ENCODE results near the gene MFSD6.

MFSD6 gene

DNA sequence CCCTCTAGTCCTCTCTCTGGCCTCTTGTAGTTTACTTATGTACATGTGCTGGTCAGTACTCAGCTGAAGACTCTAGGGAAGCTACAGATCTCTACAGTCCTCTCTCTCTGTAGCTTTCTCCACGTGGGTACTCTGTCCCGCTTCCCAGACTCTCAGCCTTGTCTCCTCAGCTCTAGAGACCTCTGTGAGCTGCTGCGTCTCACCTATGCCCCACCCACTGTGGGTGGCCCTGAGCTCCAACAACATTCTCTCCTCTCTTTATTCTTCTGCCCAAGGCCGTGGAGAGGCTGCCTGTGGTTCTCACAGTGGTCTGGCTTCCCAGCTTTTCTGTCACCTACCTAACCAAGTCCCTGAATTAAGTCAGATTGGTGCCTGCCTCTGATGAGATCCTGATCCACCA lies 33.4 kb downstream of the MFSD6 start:
- DNase-seq, result no peak

DNA sequence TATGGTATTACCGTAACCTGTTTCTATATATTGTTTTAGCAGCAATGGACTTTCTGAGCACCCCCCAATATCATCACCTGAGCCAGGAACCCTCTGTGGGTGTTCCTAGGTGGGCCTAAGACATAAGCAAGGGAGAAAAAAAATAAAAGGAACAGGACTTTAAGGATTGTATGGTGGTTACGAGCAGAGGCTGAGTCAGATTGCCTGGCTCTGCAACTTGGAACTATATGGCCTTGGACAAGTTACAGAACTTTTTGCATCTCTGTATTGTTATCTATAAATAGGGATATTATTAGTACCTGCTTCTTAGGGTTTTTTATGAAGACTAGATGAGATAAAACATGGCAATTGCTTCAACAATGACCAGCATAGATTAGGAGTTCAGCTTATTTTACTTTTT lies 34.9 kb downstream of the MFSD6 start:
- DNase-seq, result no peak

DNA sequence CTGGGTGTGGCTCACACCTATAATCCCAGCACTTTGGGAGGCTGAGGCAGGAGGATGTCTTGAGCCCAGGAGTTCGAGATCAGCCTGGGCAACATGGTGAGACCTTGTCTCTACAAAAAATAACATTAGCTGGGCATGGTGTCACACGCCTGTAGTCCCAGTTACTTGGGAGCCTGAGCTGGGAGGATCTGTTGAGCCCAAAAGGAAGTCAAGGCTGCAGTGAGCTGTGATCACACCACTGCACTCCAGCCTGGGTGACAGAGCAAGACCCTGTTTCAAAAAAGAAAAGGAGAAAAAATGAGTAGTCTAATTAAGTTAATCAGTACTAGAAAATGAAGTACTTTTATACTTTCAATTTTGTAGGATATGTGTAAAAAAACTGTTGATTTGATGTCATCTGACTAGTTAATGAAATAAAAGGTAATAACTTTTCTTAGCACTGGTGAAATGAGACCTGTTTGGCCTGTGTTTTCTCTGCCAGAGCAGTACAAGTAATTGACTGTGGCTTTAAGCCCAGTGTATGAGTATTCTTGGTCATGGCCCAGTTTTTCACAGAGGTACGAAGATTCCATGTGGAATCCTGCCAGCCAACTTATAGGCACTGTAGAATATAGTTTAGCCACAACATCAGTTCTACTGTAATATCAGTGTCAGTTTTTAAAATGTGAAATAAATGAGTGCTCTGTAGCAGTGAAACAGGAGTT lies 35.8 kb downstream of the MFSD6 start:
- DNase-seq, result no peak

DNA sequence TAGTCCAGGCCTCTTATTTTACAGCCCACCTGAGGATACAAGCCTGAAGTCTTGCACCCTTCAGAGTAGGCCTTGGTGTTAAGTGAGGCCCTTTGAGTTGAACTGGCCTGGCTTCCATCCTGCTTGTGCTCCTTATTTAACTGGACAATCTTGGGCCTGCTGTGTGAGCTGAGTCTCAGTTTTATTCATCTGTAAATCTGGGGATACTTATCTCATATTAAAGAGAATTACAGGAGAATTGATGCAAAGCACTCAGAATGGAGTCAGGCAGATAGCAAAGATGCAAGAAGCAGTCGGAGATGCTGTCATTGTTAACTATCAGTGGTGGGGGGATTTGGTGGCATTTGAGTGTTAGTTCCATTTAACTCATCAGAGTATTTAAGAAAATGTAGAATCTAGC lies 36.8 kb downstream of the MFSD6 start:
- DNase-seq, result no peak

DNA sequence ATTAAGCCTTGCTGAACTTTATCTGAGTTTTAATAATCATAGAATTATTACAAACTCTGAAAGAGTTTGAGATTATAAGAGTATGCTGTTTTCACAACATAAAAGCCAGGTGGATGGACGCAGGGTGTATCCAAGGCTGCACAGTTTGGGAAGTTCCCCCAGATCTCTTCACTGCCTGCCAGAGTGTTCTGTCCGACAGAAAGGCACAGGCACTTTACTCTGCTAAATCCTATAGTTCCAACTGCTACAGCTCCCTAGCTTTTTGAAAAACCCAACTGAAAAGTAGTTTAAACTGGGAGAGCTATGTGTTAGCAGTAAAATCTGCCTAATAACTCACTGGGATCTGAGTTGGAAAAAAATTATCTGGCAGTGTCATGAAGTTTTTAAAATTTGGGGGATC lies 38.0 kb downstream of the MFSD6 start:
- no peak for DNase-seq

DNA sequence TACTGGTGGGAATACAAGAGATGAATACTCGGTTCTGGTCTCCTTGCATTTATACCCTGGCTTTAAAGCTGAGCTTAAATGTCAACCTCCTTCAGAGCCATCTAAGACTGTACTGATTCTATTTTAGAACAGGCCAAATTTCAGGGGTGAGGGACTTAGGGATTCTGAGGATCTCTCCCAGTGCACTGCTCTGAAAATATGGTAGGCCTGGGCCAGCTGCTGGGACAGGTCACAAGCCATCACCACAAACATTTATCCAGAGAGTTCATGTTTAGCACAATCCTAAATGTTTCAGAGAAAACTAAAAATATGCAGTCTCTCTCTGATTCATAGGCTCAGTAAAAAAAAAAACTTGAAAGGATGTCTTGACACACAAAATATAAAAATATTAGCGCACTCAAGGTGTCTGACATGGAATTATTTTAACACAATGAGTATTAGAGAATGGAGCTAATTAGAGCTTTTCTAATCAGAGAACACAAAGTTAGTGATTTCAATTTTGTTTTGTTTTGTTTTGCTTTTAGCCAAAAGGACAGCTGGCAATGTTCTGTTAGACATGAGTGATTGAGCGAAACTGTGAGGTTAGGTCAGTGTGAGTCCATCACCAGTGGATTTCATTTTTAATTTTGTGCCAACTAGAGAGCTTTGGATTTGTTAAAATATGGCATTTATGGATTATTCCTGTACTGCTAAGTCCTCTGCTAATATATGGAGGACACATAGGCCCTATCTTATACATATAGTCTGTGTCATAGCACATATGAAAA lies 38.8 kb downstream of the MFSD6 start:
- DNase-seq, result no peak

DNA sequence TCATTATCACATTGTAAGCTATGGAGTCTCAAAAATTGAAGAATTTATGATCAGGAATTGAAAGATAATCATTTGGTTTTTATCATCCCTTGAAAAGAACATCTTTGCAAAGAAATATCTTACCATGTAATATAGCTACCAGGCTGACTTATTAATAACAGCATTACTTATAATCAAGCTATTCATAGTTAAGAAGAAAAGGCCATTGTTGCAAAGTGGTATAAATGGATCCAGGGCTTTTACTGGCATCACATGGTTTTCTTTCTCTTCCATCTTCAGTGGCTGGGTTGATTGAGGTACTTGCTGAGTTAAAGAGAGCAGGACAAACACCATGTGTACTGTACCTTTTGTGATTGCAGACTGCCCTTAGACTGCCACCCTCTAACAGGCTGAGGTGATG lies 39.6 kb downstream of the MFSD6 start:
- no peak for DNase-seq

DNA sequence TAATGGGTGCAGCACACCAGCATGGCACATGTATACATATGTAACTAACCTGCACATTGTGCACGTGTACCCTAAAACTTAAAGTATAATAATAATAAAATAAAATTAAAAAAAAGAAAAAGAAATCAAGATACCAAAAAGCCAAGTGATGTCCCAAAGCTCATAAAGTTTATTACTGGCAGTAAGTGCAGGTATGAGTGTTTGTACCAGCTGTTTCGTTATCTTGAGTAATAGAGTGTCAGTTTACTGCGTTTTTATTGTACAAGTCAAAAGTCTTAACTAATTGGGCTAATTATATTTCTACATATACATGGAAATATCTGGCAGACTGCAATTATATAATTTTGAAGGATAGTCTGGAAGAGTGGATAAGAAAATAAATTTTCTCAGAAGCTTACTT lies 41.8 kb downstream of the MFSD6 start:
- no peak for DNase-seq

DNA sequence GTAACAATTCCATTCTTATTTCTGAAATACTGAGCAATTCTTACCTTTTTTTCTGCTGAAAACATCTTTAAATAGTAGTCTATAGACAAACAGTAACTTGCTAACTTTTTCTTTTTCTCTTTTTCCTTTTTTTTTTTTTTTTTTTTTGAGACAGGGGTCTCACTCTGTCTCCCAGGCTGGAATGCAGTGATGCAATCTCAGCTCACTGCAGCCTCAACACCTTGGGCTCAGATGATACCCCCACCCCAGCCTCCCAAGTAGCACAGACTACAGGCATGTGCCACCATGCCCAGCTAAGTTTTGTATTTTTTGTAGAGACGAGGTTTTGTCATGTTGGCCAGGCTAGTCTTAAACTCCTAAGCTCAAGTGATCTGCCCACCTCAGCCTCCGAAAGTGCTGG lies 42.2 kb downstream of the MFSD6 start:
- DNase-seq, result no peak

DNA sequence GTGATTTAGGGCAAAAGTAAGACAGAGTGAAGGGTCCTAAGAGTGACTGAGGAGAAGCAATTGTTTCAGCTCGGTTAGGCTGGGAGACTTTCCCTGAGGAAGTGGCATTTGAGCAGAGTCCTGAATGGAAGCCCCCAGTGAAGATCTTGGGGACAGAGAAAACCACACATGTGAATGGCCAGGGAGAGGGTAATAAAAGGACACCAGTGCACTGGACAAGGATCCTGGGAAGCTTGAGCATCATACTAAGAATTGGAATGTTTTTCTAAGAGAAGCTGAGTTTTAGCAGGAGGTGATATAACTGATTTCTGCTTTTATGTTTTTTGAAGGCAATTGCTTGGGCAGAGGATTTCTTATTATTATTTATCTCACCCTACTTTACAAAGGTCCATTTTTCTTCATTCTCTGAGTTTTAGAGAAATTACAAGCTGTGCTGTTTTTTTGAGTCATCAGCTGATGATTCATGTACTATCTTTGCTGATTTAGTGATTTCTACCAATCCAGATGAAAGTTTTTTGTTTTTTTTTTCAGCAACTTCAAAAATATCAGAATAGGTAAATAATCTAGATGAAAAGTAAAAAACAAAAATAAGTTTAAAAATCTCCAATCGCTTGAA lies 43.5 kb downstream of the MFSD6 start:
- DNase-seq, result no peak

DNA sequence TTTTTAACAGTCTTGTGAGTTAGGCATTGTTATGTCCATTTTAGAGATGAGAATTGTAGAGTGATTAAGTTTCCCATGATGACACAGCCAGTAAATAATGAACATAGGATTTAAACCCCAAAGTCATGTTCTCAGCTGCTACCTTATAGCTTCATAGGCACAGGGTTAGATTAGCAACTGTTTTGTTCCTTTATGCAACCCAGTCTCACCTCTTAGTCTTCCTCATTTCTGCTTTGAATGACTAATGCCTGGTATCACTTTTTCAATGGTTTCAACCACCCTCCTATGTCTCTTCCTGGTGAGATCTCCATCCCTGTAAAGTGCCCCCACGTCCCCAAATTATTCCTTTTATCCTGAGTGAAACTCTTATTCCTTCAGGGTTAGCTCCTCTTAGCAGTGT lies 44.3 kb downstream of the MFSD6 start:
- no peak for DNase-seq

DNA sequence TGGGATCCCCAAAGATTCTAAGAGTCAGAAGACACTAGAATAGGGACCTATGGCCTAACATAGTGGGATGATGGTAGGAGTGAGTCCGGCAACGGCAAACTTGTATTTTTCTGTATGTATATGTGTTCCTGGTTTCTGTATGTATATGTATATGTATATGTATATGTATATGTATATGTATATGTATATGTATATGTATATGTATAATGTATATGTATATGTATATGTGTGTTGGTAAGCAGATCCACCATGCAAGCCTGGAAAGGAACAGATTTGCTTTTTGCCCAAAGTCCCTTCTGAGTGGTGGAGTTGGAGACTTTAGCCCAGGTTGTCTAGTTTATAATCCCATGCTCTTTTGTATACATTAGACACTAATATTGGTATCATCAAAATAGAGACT lies 46.6 kb downstream of the MFSD6 start:
- no peak for DNase-seq

DNA sequence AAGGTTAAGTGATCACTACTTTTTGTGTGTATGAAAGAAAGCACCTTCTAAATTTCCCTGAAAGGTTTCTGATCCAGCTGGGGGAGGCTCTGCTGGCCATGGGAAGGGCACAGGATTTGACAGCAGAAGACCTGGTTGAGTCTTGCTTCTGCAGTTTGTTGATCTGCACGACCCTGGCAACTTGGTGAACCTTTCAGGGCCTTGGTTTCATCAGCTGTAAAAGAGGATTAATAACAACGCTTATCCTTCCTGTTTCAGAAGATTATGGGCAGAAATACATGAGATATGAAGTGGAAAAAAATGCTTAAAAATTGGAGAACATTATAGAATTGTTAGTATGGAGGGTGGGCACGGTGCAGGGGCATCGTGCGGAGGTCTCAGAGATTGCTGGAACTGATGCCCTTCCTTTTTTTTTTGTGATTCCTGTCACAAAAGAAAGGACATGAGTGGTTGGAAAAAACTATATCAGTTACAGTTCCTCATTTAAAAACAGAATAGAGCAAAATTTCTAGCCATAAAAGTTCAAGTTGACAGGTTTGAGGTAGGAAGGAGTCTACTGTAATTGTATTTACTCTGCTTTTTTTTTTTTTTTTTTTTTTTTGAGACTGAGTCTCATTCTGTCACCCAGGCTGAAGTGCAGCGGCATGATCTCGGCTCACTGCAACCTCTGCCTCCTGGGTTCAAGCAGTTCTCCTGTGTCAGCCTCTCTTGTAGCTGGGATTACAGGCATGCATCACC lies 47.4 kb downstream of the MFSD6 start:
- DNase-seq, result no peak

DNA sequence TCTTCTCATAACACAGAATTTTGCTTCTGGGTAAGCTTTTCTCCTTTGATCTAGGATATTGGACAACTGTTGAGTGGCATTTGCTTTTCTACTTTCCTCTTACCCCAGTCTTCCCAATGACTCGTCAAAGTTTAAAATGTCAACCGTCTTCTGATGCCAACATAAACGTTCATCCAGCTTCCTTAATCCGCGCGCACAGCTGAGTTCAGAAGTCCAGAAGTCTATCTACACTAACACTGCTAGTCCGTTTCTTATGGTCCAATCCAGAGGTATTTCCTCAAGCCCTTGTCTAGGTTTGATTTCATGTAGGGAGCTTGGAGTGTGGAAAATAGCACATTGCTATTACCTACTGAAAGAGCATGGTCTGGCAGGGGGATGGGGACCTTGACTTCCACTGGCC lies 48.7 kb downstream of the MFSD6 start:
- DNase-seq, result no peak

DNA sequence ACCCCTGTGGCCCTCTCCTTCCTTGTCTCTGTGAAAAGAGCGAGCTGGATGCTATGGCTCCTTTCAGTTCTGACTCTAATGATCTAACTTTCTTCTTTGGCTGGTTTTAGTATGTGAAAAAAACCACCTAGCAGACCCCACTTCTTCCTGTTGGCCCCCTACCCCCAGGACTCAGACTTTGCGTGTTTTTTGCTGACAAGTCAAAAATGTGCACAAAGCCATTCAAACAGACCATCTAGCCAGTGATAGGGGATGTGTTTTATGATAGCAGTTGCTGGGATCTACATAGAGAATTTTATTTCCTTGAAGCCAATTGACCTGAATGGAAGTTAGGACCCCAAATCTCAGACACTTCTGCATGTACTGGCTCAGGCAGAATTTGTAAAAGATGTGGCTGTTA lies 49.1 kb downstream of the MFSD6 start:
- DNase-seq, result no peak

DNA sequence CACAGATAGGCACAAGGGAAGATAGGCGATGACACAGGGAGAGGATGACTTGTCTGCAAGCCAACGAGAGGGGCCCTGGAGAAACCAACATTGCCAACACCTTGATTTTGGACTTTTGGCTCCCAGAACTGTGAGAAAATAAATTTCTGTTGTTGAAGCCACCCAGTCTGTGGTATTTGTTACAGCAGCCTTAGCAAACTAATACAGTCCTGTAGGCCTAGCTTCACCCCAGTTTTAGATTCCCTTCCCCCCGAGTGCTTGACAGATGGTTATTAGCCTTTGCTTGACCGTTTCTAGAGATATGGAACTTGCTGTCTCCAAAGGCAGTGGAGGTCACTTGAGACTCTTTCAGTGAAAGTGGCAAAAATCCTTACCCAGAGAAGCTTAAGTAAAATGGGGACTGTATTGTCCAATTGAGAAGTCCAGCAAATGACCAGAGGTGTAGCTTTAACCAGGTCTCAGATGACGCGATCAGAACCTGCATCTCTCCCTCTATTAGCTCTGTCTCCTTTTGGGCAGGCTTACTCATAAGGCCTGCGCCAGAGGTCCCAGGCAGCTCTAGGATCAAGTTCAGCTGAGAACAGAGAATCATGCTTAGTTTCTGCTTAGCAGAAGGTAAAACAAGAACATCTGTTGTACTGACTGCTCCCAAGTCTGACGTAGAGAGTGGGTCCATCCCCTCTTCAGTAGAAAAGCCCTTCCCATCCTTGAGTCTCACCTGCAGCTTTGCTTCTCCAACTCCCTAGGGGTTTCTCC lies 50.4 kb downstream of the MFSD6 start:
- no peak for DNase-seq

DNA sequence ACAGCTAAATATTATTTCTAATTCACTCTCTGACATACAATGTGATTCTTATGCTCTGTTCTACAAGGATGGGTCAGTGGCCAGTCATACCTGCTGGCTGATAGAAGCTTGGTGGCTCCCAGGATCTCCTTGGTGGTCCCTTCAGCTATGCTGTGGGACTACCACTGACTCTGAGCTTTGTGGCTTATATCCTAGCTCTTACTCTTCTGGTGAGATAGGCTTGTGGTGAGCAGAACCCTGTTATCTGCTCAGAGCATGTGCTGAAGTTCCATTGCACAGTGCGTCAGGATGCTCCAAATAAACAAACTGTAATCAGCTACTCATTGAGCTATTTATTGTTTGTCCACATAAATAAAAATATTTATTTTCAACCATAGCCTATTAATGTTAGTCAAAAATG lies 51.7 kb downstream of the MFSD6 start:
- no peak for DNase-seq

DNA sequence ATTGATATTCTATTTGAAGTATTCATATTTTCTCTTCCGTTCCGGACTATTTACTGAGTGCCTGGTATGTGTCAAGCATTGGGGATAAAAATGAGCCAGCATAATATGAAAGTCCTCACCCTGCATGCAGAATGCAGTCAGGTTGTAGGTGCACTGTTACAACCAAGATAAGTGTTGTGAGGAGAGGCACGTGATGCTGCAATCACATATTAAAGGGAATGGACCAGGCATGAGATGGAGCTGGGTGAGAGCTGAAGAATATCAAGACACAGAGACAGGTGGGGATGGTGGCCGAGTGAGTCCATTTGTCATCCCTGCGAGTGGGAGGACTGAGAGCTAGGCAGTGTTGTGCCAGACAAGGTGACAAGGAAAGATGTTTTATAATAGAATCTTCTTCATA lies 52.3 kb downstream of the MFSD6 start:
- DNase-seq, result no peak

DNA sequence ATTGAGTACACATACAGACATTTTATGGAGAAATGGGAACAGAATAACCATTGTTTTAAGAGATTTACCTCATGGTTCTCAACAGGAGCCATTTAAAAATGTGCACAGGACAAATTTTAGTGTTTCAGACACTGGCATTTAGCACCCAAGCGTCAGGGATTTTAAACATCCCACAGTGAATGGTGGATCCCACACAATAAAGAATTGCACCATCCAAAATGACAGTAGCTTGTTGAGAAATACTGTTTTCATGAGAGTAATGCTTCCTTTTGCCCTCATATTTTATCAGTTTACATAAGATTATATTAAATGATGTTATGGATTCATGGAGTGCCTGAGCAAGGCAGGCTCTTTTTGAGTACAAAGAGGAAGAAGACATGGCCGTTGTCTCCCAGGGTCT lies 54.0 kb downstream of the MFSD6 start:
- DNase-seq, result no peak

DNA sequence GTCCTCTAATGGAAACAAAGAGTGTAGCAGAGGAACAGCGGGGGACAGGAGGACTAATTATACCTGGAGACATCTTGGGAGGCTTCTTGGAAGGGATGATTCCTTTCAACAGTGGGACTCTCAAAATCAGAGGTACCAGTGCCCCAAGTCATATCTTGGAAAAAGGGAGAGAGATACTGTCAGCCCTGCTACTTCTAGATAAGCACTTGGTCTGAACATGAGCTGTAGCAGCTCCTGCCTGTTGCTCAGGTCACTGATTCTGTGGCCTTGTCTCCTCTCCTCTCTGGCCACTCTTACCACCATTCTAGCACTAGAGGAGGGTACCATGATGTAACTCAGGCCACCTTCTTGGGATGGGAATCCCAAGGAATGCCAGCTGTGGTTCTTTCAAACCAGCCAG lies 54.5 kb downstream of the MFSD6 start:
- no peak for DNase-seq

DNA sequence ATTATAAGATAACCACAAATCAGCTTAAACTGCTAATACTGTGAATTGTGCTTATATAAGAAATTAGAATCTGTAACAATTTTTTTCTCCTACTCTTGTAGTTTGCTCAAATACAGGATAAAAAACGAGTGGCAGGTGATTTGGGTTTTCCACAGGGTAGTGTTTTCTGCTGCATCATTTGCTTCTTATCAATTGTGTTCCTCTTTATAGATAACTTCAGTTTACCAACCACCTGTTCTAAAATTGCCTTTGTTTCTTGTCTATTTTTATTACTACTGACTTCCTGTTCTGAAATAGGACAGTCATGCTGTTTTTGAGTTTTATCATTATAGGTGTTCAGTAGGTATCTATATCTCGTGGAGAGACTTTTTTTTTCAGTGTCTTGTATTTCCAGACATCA lies 56.9 kb downstream of the MFSD6 start:
- DNase-seq, result no peak

DNA sequence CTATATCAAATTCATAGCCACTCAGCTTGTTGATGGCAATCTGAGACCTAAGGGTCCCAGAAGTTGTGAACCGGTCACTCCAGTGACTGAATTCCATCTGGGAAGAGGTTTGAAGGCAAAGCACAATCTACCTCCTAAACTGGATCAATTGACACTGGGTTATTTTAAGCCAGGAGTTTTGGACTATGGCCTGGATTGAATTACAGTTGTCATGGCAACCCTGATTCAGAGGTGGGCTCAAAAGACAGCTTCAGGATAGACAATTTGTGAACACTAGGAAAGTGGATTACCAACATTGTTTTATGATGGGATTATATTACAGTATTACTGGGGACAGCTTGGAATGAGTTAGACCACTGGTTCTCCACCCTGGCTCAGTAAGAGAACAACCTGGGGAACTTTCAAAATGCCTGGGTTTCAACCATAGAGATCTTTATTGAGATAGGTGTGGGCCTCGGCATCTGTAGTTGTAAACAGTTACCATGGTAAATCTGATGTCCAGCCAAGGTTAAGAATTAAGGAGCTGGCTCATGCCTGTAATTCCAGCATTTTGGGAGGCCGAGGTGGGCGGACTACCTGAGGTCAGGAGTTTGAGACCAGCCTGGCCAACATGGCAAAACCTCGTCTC lies 58.8 kb downstream of the MFSD6 start:
- no peak for DNase-seq
